ENCODE results near the gene PELI3. TPM values are rescaled to one million over a fixed set of nuclear protein-coding genes. Genes with fewer than 3 reads are reported as not detected.
"Not testable (repeated sequence)": the region's sequence is repeated elsewhere in the genome, so short reads cannot be mapped to it uniquely, and the experiment has no call there.

Gene PELI3
- total RNA-seq, 8 experiments from 2014 or later = 5.4 to 16.9 (median 11.1) TPM

GRCh38 chr11:66431871-66432329, 34.8 kb upstream of the PELI3 start:
- ATAC-seq (replicated peaks in 6 of 8); H3K4me3 ChIP-seq; H3K4me1 ChIP-seq (replicated peaks in 1 of 2); in situ Hi-C loops (cut with MboI; ENCODE audit: low pct_unique_long_range_greater_than_20kb in 2 of 9, low sequenced_read_pairs in 9 of 9, unreplicated experiment in 9 of 9); H3K27ac ChIP-seq: not testable (repeated sequence)
- WGBS, 10 experiments = 67 to 100% (median 90%) methylated on average over 1 to 7 of the region's 8 CpGs; no CpG with 5 or more reads in 2 of the 10 experiments

GRCh38 chr11:66432597-66432996, 34.1 kb upstream of the PELI3 start:
- Histone ChIP-seq H3K4me3 (no peak overlapping the region), H3K27ac (no peak overlapping the region), H3K4me1 (replicated peaks in 1 of 2) (peaks cover under 1% of the 10 kb centered on the region in 2 donors)
- in situ Hi-C loops (cut with MboI; ENCODE audit: low pct_unique_long_range_greater_than_20kb in 2 of 9, low sequenced_read_pairs in 9 of 9, unreplicated experiment in 9 of 9) = no loop called here
- ATAC-seq (replicated peaks in 6 of 8) = no peak
- WGBS, 10 experiments = 75 to 100% (median 97%) methylated on average over 2 to 6 of the region's 7 CpGs; no CpG with 5 or more reads in 1 of the 10 experiments

- Histone ChIP-seq H3K4me1 (replicated peaks in 1 of 2) (peaks cover 5% of the 10 kb centered on the region in 2 donors), H3K4me3 (peak overlapping the region; percentile 75 to 81 (median 77)), H3K27ac (peak overlapping the region; percentile 69 to 92)
- in situ Hi-C loops (cut with MboI; ENCODE audit: low pct_unique_long_range_greater_than_20kb in 2 of 9, low sequenced_read_pairs in 9 of 9, unreplicated experiment in 9 of 9) = no loop called here
- 0 to 14% (median 8%) methylated on average over 1 to 5 of the region's 12 CpGs; no CpG with 5 or more reads in 4 of the 10 experiments for WGBS, 10 experiments
- peak in 2 of 8 experiments; percentile 3 to 5 for ATAC-seq (replicated peaks in 6 of 8)
Measured at GRCh38 chr11:66437979-66438503, 28.7 kb upstream of the PELI3 start.

- 0 to 89% (median 5%) methylated on average over 1 to 17 of the region's 45 CpGs; no CpG with 5 or more reads in 1 of the 10 experiments for WGBS, 10 experiments
- peak within 1 kb of the TSS; percentile 75 to 81 (median 77) for H3K4me3 ChIP-seq
- in situ Hi-C loops (cut with MboI; ENCODE audit: low pct_unique_long_range_greater_than_20kb in 2 of 9, low sequenced_read_pairs in 9 of 9, unreplicated experiment in 9 of 9) = no loop called here
- H3K4me1 ChIP-seq (replicated peaks in 1 of 2) = peaks cover 5% of the 10 kb centered on the region in 2 donors
- peak within 1 kb of the TSS; percentile 69 to 92 for H3K27ac ChIP-seq
- ATAC-seq (replicated peaks in 6 of 8) = peak; percentile 94 to 97 (median 96)
Measured at GRCh38 chr11:66438504-66439466, 27.9 kb upstream of the PELI3 start, which contains the start of gene MRPL11. Gene MRPL11 (minus strand): TSS chr11:66438848. CDS start chr11:66438754, 94 bp downstream.

- ATAC-seq (replicated peaks in 6 of 8); H3K27ac ChIP-seq; in situ Hi-C loops (cut with MboI; ENCODE audit: low pct_unique_long_range_greater_than_20kb in 2 of 9, low sequenced_read_pairs in 9 of 9, unreplicated experiment in 9 of 9); H3K4me1 ChIP-seq (replicated peaks in 1 of 2); H3K4me3 ChIP-seq: not testable (repeated sequence)
- 40 to 90% (median 80%) methylated on average over 1 to 6 of the region's 29 CpGs; no CpG with 5 or more reads in 5 of the 10 experiments for WGBS, 10 experiments
Measured at GRCh38 chr11:66440101-66440939, 26.4 kb upstream of the PELI3 start.

GRCh38 chr11:66440940-66441282, 25.8 kb upstream of the PELI3 start:
- 67 to 98% methylated on average over 3 to 7 of the region's 27 CpGs; no CpG with 5 or more reads in 8 of the 10 experiments for WGBS, 10 experiments
- ATAC-seq (replicated peaks in 6 of 8); H3K27ac ChIP-seq; H3K4me3 ChIP-seq; H3K4me1 ChIP-seq (replicated peaks in 1 of 2); in situ Hi-C loops (cut with MboI; ENCODE audit: low pct_unique_long_range_greater_than_20kb in 2 of 9, low sequenced_read_pairs in 9 of 9, unreplicated experiment in 9 of 9): not testable (repeated sequence)

- ATAC-seq (replicated peaks in 6 of 8) = peak in 1 of 8 experiments; percentile 5
- no peak overlapping the region for H3K4me3 ChIP-seq
- in situ Hi-C loops (cut with MboI; ENCODE audit: low pct_unique_long_range_greater_than_20kb in 2 of 9, low sequenced_read_pairs in 9 of 9, unreplicated experiment in 9 of 9) = no loop called here
- peaks cover 0 to 4% of the 10 kb centered on the region in 2 donors for H3K4me1 ChIP-seq (replicated peaks in 1 of 2)
- 0 to 100% (median 75%) methylated on average over 1 to 4 of the region's 4 CpGs for WGBS, 10 experiments
- H3K27ac ChIP-seq = no peak overlapping the region
Measured at GRCh38 chr11:66443602-66444001, 23.1 kb upstream of the PELI3 start.

- Histone ChIP-seq H3K27ac (no peak overlapping the region), H3K4me1 (replicated peaks in 1 of 2) (peaks cover 0 to 4% of the 10 kb centered on the region in 2 donors), H3K4me3 (no peak overlapping the region)
- in situ Hi-C loops (cut with MboI; ENCODE audit: low pct_unique_long_range_greater_than_20kb in 2 of 9, low sequenced_read_pairs in 9 of 9, unreplicated experiment in 9 of 9) = no loop called here
- peak in 2 of 8 experiments; percentile 71 to 74 for ATAC-seq (replicated peaks in 6 of 8)
Measured at GRCh38 chr11:66447012-66447411, 19.7 kb upstream of the PELI3 start.

GRCh38 chr11:66448523-66448922, 18.2 kb upstream of the PELI3 start:
- Histone ChIP-seq H3K4me1 (replicated peaks in 1 of 2) (peaks cover 0 to 4% of the 10 kb centered on the region in 2 donors), H3K27ac (no peak overlapping the region), H3K4me3 (no peak overlapping the region)
- in situ Hi-C loops (cut with MboI; ENCODE audit: low pct_unique_long_range_greater_than_20kb in 2 of 9, low sequenced_read_pairs in 9 of 9, unreplicated experiment in 9 of 9) = no loop called here
- no peak for ATAC-seq (replicated peaks in 6 of 8)
- 20 to 100% (median 70%) methylated on average over 1 to 4 of the region's 4 CpGs; no CpG with 5 or more reads in 1 of the 10 experiments for WGBS, 10 experiments

- WGBS, 10 experiments = 11 to 83% (median 46%) methylated on average over 1 to 4 of the region's 4 CpGs
- in situ Hi-C loops (cut with MboI; ENCODE audit: low pct_unique_long_range_greater_than_20kb in 2 of 9, low sequenced_read_pairs in 9 of 9, unreplicated experiment in 9 of 9) = no loop called here
- ATAC-seq (replicated peaks in 6 of 8) = no peak
- Histone ChIP-seq H3K27ac (no peak overlapping the region), H3K4me3 (no peak overlapping the region), H3K4me1 (replicated peaks in 1 of 2) (peaks cover 0 to 4% of the 10 kb centered on the region in 2 donors)
Measured at GRCh38 chr11:66450560-66450959, 16.1 kb upstream of the PELI3 start.

- Histone ChIP-seq H3K27ac (no peak overlapping the region), H3K4me1 (replicated peaks in 1 of 2) (peaks cover 0 to 1% of the 10 kb centered on the region in 2 donors), H3K4me3 (no peak overlapping the region)
- 0 to 88% (median 44%) methylated on average over 1 to 4 of the region's 4 CpGs; no CpG with 5 or more reads in 3 of the 10 experiments for WGBS, 10 experiments
- in situ Hi-C loops (cut with MboI; ENCODE audit: low pct_unique_long_range_greater_than_20kb in 2 of 9, low sequenced_read_pairs in 9 of 9, unreplicated experiment in 9 of 9) = no loop called here
- no peak for ATAC-seq (replicated peaks in 6 of 8)
Measured at GRCh38 chr11:66451663-66452062, 15.0 kb upstream of the PELI3 start.

- Histone ChIP-seq H3K27ac (no peak overlapping the region), H3K4me1 (replicated peaks in 1 of 2) (no peaks in the 10 kb centered on the region), H3K4me3 (no peak overlapping the region)
- in situ Hi-C loops (cut with MboI; ENCODE audit: low pct_unique_long_range_greater_than_20kb in 2 of 9, low sequenced_read_pairs in 9 of 9, unreplicated experiment in 9 of 9) = no loop called here
- 17 to 62% (median 30%) methylated on average over 2 to 6 of the region's 6 CpGs; no CpG with 5 or more reads in 1 of the 10 experiments for WGBS, 10 experiments
- no peak for ATAC-seq (replicated peaks in 6 of 8)
Measured at GRCh38 chr11:66454247-66454646, 12.5 kb upstream of the PELI3 start.
